ENCODE results near the gene PDE5A. TPM values are rescaled to one million over a fixed set of nuclear protein-coding genes. Genes with fewer than 3 reads are reported as not detected.

The PDE5A gene
- total RNA-seq, 4 donors from 2014 or later = 15.7 to 36.7 (median 28.3) TPM

GRCh38 chr4:119501740-119502139 is 126.9 kb downstream of the PDE5A start:
- Histone ChIP-seq H3K4me1 (peaks cover 0 to 22% (median 5%) of the 10 kb centered on the region in 4 donors), H3K4me3 (no peak overlapping the region), H3K9me3 (no peaks in the 10 kb centered on the region), H3K27me3 (no peaks in the 10 kb centered on the region), H3K36me3 (peaks cover 0 to 69% (median 2%) of the 10 kb centered on the region in 3 donors), H3K27ac (no peak overlapping the region)
- no peak for DNase-seq (ENCODE audit: low spot score in 2 of 2)
- TF ChIP-seq CTCF (IDR thresholded peaks at IDR 0.05) (no peak), EP300 (IDR thresholded peaks at IDR 0.05) (no peak), POLR2A (IDR thresholded peaks at IDR 0.05) (no peak)
- 89 to 93% methylated on average over 2 of the region's 2 CpGs for WGBS, 2 donors

GRCh38 chr4:119498527-119498926 is 130.1 kb downstream of the PDE5A start:
- 24 to 28% methylated on average over 3 of the region's 3 CpGs for WGBS, 2 donors
- Histone ChIP-seq H3K9me3 (no peaks in the 10 kb centered on the region), H3K4me1 (peaks cover 0 to 22% (median 5%) of the 10 kb centered on the region in 4 donors), H3K27ac (peak overlapping the region in 2 of 4 donors; percentile 73 to 87), H3K36me3 (peaks cover 0 to 72% (median 0%) of the 10 kb centered on the region in 3 donors), H3K27me3 (no peaks in the 10 kb centered on the region), H3K4me3 (no peak overlapping the region)
- TF ChIP-seq CTCF (IDR thresholded peaks at IDR 0.05) = no peak
- TF ChIP-seq EP300 (IDR thresholded peaks at IDR 0.05) = peak; percentile 9 to 75
- no peak for TF ChIP-seq POLR2A (IDR thresholded peaks at IDR 0.05)
- DNase-seq (ENCODE audit: low spot score in 2 of 2) = peak in 1 of 2 donors; percentile 11

- TF ChIP-seq CTCF (IDR thresholded peaks at IDR 0.05) (no peak), EP300 (IDR thresholded peaks at IDR 0.05) (no peak), POLR2A (IDR thresholded peaks at IDR 0.05) (no peak)
- no peak for DNase-seq (ENCODE audit: low spot score in 2 of 2)
- Histone ChIP-seq H3K9me3 (no peaks in the 10 kb centered on the region), H3K4me1 (peaks cover 0 to 15% (median 5%) of the 10 kb centered on the region in 4 donors), H3K36me3 (peaks cover 0 to 35% (median 0%) of the 10 kb centered on the region in 3 donors), H3K27ac (no peak overlapping the region), H3K27me3 (no peaks in the 10 kb centered on the region), H3K4me3 (no peak overlapping the region)
- WGBS, 2 donors = 62 to 79% methylated on average over 1 of the region's 1 CpG
Observed at GRCh38 chr4:119493886-119494285, 134.7 kb downstream of the PDE5A start.

- no peak overlapping the region for H3K4me3 ChIP-seq
- 94 to 98% methylated on average over 1 of the region's 1 CpG for WGBS, 2 donors
- peak in 2 of 5 experiments; percentile 10 to 15 for TF ChIP-seq CTCF (IDR thresholded peaks at IDR 0.05)
- TF ChIP-seq EP300 (IDR thresholded peaks at IDR 0.05) = no peak
- peaks cover 0 to 11% (median 5%) of the 10 kb centered on the region in 4 donors for H3K4me1 ChIP-seq
- DNase-seq (ENCODE audit: low spot score in 2 of 2) = no peak
- peaks cover 0 to 33% (median 0%) of the 10 kb centered on the region in 3 donors for H3K36me3 ChIP-seq
- H3K9me3 ChIP-seq = no peaks in the 10 kb centered on the region
- no peak overlapping the region for H3K27ac ChIP-seq
- H3K27me3 ChIP-seq = no peaks in the 10 kb centered on the region
Observed at GRCh38 chr4:119493419-119493818, 135.2 kb downstream of the PDE5A start.

GRCh38 chr4:119490335-119490734 is 138.3 kb downstream of the PDE5A start:
- Histone ChIP-seq H3K36me3 (peaks cover 0 to 17% (median 0%) of the 10 kb centered on the region in 3 donors), H3K4me1 (no peaks in the 10 kb centered on the region), H3K27me3 (no peaks in the 10 kb centered on the region), H3K9me3 (no peaks in the 10 kb centered on the region), H3K4me3 (no peak overlapping the region), H3K27ac (no peak overlapping the region)
- 40 to 51% methylated on average over 3 of the region's 3 CpGs for WGBS, 2 donors
- no peak for DNase-seq (ENCODE audit: low spot score in 2 of 2)
- TF ChIP-seq EP300 (IDR thresholded peaks at IDR 0.05) = no peak
- TF ChIP-seq CTCF (IDR thresholded peaks at IDR 0.05) = no peak
- no peak for TF ChIP-seq POLR2A (IDR thresholded peaks at IDR 0.05)

Data from tibial nerve (tissue), 4 donors.